Spinal cord (tissue), 10 donors: ENCODE measurements around the gene WASHC3. TPM values are rescaled to one million over a fixed set of nuclear protein-coding genes. Genes with fewer than 3 reads are reported as not detected.

Experiments used
- DNase-seq, 6 donors: peaks; one replicate each; pipeline versions ENCODE4 v3.0.0 to v3.0.0-alpha.2; 2013 to 2015; ENCODE audit warnings: low spot score in 6 of 6, low read depth in 4 of 6
- H3K27ac ChIP-seq: one replicate; pipeline ENCODE4 v1.5.1; 2013; ENCODE audit warnings: low read depth, low read length, control low read depth
- H3K27me3 ChIP-seq: one replicate; pipeline ENCODE4 v1.6.1; 2013; ENCODE audit warnings: low read length; ENCODE audit not compliant: control insufficient read depth, insufficient read depth
- H3K36me3 ChIP-seq: one replicate; pipeline ENCODE4 v1.6.1; 2013; ENCODE audit warnings: low read length; ENCODE audit not compliant: control insufficient read depth, insufficient read depth
- H3K4me1 ChIP-seq: one replicate; pipeline ENCODE4 v1.6.1; 2013; ENCODE audit warnings: low read length; ENCODE audit not compliant: control insufficient read depth, insufficient read depth
- H3K4me3 ChIP-seq: one replicate; pipeline ENCODE4 v1.5.1; 2013; ENCODE audit warnings: low read depth, low read length, control low read depth
- H3K9me3 ChIP-seq: one replicate; pipeline ENCODE4 v1.6.1; 2013; ENCODE audit warnings: low read length; ENCODE audit not compliant: control insufficient read depth, insufficient read depth
- WGBS: methylation state at CpG from one replicate; pipeline ENCODE4 v1.1.5; 2013; ENCODE audit warnings: missing lambda C conversion rate; ENCODE audit not compliant: insufficient coverage; 5-methylcytosine and 5-hydroxymethylcytosine counted together
- polyA plus RNA-seq, 2 donors: library from polyadenylated mRNA; unstranded; fragments of 120-200 nt; gene quantifications; one replicate each; pipeline ENCODE4 v1.2.1, GENCODE V29; 2013; ENCODE audit not compliant: insufficient read length in 2 of 2
- total RNA-seq, 2 donors: library from RNA; depleted of rRNA in 1 of 2; stranded (reverse); fragments of 120-200 nt in 1 of 2; fragments of >200 nt in 1 of 2; gene quantifications; one replicate each; pipeline versions ENCODE4 v1.2.3 to v1.2.4, GENCODE V29; 2013 to 2014
- donor health status: healthy.

The WASHC3 gene
- total and polyA plus RNA-seq, 4 donors: 42.0 to 64.7 (median 57.1) TPM

DNA sequence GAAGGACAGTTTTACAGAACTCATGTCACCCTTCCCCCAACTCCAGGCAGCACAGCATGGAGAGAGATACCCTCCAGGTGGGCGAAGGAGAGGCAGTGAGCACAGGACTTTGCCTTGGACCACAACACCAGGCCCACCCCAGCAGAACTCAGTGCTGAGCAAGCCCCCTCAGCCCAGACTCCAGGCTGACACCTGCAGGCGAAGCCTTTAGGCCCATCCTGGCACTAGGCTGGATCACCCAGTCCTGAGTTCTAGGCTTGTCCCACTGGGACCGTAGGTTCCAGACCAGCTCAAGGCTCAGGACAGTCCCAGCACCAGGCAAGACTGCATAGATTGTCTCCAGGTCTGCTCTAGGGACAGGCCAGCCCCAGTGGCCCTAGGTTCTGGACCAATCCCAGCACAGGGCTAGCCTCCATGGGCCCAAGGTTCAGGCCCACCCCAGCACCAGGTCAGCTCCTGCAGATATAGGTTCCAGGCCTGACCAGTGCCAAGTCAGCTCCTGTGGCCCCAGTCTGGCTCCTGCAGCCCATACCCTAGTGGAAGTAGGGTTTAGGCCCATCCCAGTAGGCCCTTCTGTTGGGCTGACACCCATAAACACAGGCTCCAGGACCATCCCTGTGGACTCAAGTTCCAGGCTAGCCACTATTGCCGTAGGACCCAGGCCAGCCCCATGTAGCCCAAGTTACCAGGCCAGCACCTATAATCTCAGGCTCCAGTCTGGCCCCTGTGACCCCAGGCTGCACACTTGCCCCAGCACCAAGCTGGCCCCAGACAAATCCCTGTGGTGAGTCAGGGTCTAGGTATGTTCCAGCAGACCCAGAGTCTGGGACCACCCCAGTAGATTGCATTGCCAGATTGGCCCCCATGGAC lies 9.4 kb downstream of the WASHC3 start:
- no peaks in the 10 kb centered on the region for H3K4me1 ChIP-seq
- 96% methylated on average over 4 of the region's 4 CpGs for WGBS
- no peaks in the 10 kb centered on the region for H3K9me3 ChIP-seq
- no peak for DNase-seq
- no peaks in the 10 kb centered on the region for H3K27me3 ChIP-seq
- peaks cover 18% of the 10 kb centered on the region for H3K36me3 ChIP-seq
- H3K4me3 ChIP-seq: no peak overlapping the region
- H3K27ac ChIP-seq: no peak overlapping the region

DNA sequence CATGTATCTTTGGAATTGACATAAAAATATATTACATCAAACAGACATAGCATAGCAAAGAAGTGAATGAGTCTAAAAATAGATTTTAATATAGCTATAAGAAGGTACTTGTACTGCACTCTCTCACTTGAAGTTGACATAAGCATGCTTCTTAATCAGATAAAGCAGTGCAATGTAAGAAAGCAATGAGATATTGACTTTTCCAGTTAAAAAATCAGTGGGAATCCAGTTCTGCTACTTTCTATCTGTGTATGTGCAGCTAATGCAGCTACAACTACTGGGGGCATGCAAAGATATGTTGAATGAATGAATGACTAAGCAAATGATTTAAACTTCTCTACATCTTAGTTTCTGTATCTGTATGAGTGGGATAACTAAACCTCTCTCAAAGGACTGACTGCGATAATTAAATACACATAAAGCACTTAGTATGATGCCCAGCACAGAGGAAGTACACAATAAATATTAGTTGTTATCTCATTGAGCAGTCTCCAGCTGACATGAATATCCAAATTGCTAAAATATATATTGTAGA lies 10.3 kb downstream of the WASHC3 start:
- WGBS: no CpG with 5 or more reads among the region's 1 CpG
- Histone ChIP-seq H3K9me3 (no peaks in the 10 kb centered on the region), H3K27ac (no peak overlapping the region), H3K36me3 (peaks cover 18% of the 10 kb centered on the region), H3K4me3 (no peak overlapping the region), H3K4me1 (no peaks in the 10 kb centered on the region), H3K27me3 (no peaks in the 10 kb centered on the region)
- DNase-seq: no peak

GRCh38 chr12:102050660-102051430 lies 10.9 kb downstream of the WASHC3 start:
- WGBS: no CpG with 5 or more reads among the region's 1 CpG
- no peak overlapping the region for H3K4me3 ChIP-seq
- H3K9me3 ChIP-seq: no peaks in the 10 kb centered on the region
- no peak for DNase-seq
- H3K4me1 ChIP-seq: no peaks in the 10 kb centered on the region
- no peaks in the 10 kb centered on the region for H3K27me3 ChIP-seq
- H3K27ac ChIP-seq: no peak overlapping the region
- peaks cover 22% of the 10 kb centered on the region for H3K36me3 ChIP-seq

DNA sequence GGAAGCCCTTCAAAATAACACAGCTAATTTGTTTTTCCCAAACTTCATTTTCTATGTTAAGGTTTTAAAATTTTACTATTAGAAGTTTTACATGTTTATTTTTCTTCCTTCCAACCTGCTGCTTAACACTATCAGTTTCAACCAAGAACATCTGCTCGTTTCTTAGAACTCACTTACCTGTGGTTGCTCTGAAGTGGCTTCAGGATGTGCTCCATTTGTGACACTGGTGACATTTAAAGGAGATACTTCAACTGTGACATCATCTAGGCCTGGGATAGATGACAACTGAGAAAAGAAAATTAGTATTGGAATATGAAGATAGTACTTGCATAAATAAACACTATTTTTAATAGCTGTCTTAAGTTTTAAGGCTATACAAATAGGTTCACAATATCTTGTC lies 17.9 kb downstream of the WASHC3 start:
- H3K4me1 ChIP-seq: no peaks in the 10 kb centered on the region
- peaks cover 8% of the 10 kb centered on the region for H3K36me3 ChIP-seq
- H3K4me3 ChIP-seq: no peak overlapping the region
- no CpG with 5 or more reads among the region's 1 CpG for WGBS
- H3K27ac ChIP-seq: no peak overlapping the region
- no peak for DNase-seq
- H3K27me3 ChIP-seq: no peaks in the 10 kb centered on the region
- H3K9me3 ChIP-seq: no peaks in the 10 kb centered on the region

DNA sequence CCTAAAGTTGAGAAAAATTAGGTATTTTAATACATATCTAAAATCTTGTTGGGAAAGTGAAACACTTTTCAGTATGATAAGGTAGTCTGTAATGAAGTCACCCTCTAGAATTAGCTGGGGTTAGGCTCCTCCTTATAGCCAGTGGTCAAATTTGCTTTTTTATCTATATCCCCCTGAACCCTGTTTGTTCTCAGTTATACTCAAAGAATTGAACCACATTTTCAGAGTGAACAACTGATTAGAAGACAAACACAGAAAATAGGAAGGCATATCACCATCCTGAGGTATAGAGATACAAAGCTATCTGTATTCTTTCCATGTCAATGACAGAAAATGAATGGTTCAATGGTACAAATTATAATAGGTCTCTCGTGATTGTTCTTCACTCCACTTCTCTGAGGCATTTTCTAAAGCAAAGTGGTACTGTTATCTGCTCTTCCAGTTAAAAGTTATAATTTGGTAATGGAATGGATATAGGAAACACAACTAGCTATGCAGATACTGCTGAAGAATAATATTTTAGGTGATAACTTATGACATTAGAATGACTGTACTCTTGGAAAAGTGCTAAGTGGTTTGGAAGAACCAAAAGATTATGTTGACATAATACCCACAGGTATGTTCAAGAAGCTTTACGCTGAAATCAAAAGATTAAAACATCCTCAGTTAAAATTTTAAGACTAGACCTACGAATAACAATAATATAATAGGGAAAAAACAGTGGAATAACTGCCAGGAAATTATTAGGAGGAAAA lies 27.6 kb downstream of the WASHC3 start:
- no peak overlapping the region for H3K27ac ChIP-seq
- H3K36me3 ChIP-seq: no peaks in the 10 kb centered on the region
- no peak overlapping the region for H3K4me3 ChIP-seq
- no CpG with 5 or more reads among the region's 3 CpGs for WGBS
- no peaks in the 10 kb centered on the region for H3K4me1 ChIP-seq
- H3K27me3 ChIP-seq: no peaks in the 10 kb centered on the region
- DNase-seq: no peak
- no peaks in the 10 kb centered on the region for H3K9me3 ChIP-seq

DNA sequence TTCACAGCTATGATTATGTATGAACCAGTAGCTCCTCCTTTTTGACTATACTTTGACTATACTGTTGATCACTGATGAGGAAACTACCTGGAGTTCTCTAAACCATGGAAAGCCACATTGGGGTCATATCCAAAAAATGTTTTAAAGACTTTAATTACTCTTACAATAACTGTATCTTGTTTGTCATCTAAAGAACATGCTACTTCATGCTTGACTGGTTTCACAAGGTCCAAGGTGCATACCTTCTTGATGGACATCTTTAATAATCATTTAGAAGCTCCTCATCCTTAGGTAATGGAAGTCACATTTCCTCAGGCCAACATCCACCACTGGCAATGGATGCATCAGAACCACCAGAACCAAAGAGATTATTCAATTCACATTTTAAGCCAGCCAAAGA lies 29.9 kb downstream of the WASHC3 start:
- no peaks in the 10 kb centered on the region for H3K4me1 ChIP-seq
- no peak overlapping the region for H3K27ac ChIP-seq
- no peaks in the 10 kb centered on the region for H3K36me3 ChIP-seq
- DNase-seq: no peak
- no peaks in the 10 kb centered on the region for H3K9me3 ChIP-seq
- H3K4me3 ChIP-seq: no peak overlapping the region
- no peaks in the 10 kb centered on the region for H3K27me3 ChIP-seq

DNA sequence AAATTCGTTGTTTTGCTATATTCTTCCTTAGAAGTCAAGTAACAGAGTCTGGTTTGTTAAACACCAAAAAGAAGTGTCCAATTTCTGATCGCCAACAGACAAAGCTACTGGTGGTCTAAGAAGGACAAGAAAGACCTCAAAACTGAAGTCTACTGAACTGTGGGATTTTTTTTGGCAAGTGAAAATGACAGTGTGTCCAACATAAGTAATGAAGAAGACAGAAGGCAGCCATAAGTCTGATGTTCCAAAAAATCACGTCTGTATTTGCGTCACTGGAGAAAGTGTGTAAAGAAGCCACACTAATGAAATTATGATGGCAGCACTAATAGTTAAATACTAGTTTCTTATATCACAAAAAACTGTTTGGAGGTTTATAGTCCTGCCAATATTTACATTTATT lies 32.6 kb downstream of the WASHC3 start:
- Histone ChIP-seq H3K27ac (peak overlapping the region; percentile 37), H3K4me1 (no peaks in the 10 kb centered on the region), H3K4me3 (no peak overlapping the region), H3K27me3 (no peaks in the 10 kb centered on the region), H3K36me3 (no peaks in the 10 kb centered on the region), H3K9me3 (no peaks in the 10 kb centered on the region)
- peak in 2 of 6 donors; percentile 12 to 48 for DNase-seq
- 88% methylated on average over 2 of the region's 4 CpGs for WGBS

DNA sequence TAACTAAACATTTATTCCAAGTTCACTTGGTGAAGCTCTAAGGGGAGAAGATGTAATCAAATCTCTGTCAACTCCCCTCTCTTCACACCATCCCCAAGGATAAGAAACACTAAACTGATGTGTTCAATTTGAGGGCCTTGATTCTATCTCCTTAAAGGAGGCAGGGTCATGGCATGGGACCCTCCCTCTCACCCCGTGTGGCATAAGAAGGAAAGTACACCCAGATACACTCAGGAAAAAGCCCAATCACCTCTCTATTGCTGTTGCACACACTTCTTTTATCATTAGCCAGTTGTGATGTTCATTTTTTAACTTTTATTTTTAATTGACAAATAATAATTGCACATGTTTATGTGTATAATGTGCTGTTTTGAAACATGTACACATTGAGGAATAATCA lies 35.1 kb downstream of the WASHC3 start:
- no peak for DNase-seq
- H3K27me3 ChIP-seq: no peaks in the 10 kb centered on the region
- H3K4me3 ChIP-seq: no peak overlapping the region
- H3K9me3 ChIP-seq: no peaks in the 10 kb centered on the region
- no peak overlapping the region for H3K27ac ChIP-seq
- WGBS: no CpG with 5 or more reads among the region's 1 CpG
- H3K4me1 ChIP-seq: no peaks in the 10 kb centered on the region
- H3K36me3 ChIP-seq: no peaks in the 10 kb centered on the region

GRCh38 chr12:102024765-102025164 lies 37.0 kb downstream of the WASHC3 start:
- no peak overlapping the region for H3K27ac ChIP-seq
- H3K36me3 ChIP-seq: no peaks in the 10 kb centered on the region
- WGBS: no CpG with 5 or more reads among the region's 2 CpGs
- H3K9me3 ChIP-seq: no peaks in the 10 kb centered on the region
- H3K4me1 ChIP-seq: no peaks in the 10 kb centered on the region
- no peaks in the 10 kb centered on the region for H3K27me3 ChIP-seq
- no peak overlapping the region for H3K4me3 ChIP-seq
- peak in 2 of 6 donors; percentile 31 to 32 for DNase-seq
